ENCODE data around the gene RETREG3. TPM values are rescaled to one million over a fixed set of nuclear protein-coding genes. Genes with fewer than 3 reads are reported as not detected.

RETREG3 gene
- polyA plus RNA-seq, 1 of the 3 experiments (the other 2 are of a cell fraction): 13.3 TPM

- TF ChIP-seq, protein P1, sequence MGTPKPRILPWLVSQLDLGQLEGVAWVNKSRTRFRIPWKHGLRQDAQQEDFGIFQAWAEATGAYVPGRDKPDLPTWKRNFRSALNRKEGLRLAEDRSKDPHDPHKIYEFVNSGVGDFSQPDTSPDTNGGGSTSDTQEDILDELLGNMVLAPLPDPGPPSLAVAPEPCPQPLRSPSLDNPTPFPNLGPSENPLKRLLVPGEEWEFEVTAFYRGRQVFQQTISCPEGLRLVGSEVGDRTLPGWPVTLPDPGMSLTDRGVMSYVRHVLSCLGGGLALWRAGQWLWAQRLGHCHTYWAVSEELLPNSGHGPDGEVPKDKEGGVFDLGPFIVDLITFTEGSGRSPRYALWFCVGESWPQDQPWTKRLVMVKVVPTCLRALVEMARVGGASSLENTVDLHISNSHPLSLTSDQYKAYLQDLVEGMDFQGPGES (IDR thresholded peaks at IDR 0.05; ENCODE audit: low read depth, low read length): no peak
- TF ChIP-seq, protein P2, sequence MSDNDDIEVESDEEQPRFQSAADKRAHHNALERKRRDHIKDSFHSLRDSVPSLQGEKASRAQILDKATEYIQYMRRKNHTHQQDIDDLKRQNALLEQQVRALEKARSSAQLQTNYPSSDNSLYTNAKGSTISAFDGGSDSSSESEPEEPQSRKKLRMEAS (IDR thresholded peaks at IDR 0.05; ENCODE audit: low read depth): peak; percentile 84
- TF ChIP-seq PBX3 (IDR thresholded peaks at IDR 0.05) (no peak), USF1 (IDR thresholded peaks at IDR 0.05; ENCODE audit: borderline replicate concordance, low read depth) (peak; percentile 96), NFIC (IDR thresholded peaks at IDR 0.05; ENCODE audit: borderline replicate concordance) (peak; percentile 84), RXRA (IDR thresholded peaks at IDR 0.05; ENCODE audit: borderline replicate concordance, low read depth) (no peak), JUND (IDR thresholded peaks at IDR 0.05) (no peak), RCOR1 (IDR thresholded peaks at IDR 0.05; ENCODE audit: low read length) (no peak), MXI1 (IDR thresholded peaks at IDR 0.05; ENCODE audit: low read depth, low read length) (peak; percentile 80; the same call in 1 of the 2 replicates), NRF1 (IDR thresholded peaks at IDR 0.05; ENCODE audit: low read depth, low read length) (no peak), GABPA (IDR thresholded peaks at IDR 0.05; ENCODE audit: low read depth) (peak; percentile 36; the same call in 1 of the 2 replicates), RAD21 (IDR thresholded peaks at IDR 0.05; ENCODE audit: low read length) (no peak), TAF1 (IDR thresholded peaks at IDR 0.05; ENCODE audit: borderline replicate concordance, low read depth, low read length) (peak; percentile 39; the same call in 1 of the 2 replicates), POLR2AphosphoS5 (IDR thresholded peaks at IDR 0.05; ENCODE audit: low read depth, low read length) (no peak; the same call in 1 of the 2 replicates), SIN3A (IDR thresholded peaks at IDR 0.05; ENCODE audit: borderline replicate concordance, low read depth, low read length) (peak; percentile 80; the same call in 1 of the 2 replicates), CHD2 (IDR thresholded peaks at IDR 0.05; ENCODE audit: low read length, partially characterized antibody) (no peak)
- TF ChIP-seq, protein P3, sequence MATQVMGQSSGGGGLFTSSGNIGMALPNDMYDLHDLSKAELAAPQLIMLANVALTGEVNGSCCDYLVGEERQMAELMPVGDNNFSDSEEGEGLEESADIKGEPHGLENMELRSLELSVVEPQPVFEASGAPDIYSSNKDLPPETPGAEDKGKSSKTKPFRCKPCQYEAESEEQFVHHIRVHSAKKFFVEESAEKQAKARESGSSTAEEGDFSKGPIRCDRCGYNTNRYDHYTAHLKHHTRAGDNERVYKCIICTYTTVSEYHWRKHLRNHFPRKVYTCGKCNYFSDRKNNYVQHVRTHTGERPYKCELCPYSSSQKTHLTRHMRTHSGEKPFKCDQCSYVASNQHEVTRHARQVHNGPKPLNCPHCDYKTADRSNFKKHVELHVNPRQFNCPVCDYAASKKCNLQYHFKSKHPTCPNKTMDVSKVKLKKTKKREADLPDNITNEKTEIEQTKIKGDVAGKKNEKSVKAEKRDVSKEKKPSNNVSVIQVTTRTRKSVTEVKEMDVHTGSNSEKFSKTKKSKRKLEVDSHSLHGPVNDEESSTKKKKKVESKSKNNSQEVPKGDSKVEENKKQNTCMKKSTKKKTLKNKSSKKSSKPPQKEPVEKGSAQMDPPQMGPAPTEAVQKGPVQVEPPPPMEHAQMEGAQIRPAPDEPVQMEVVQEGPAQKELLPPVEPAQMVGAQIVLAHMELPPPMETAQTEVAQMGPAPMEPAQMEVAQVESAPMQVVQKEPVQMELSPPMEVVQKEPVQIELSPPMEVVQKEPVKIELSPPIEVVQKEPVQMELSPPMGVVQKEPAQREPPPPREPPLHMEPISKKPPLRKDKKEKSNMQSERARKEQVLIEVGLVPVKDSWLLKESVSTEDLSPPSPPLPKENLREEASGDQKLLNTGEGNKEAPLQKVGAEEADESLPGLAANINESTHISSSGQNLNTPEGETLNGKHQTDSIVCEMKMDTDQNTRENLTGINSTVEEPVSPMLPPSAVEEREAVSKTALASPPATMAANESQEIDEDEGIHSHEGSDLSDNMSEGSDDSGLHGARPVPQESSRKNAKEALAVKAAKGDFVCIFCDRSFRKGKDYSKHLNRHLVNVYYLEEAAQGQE (IDR thresholded peaks at IDR 0.05; ENCODE audit: low read depth, low read length): no peak
Observed at GRCh38 chr17:42536048-42536371, 73.2 kb downstream of the RETREG3 start, which contains the start of gene NAGLU (continued).
